H9 (cell line): ENCODE results near the gene PNMA8C. TPM values are rescaled to one million over a fixed set of nuclear protein-coding genes. Genes with fewer than 3 reads are reported as not detected.

Source experiments
- DNase-seq: peaks from one replicate; pipeline ENCODE4 v3.0.0-alpha.2; 2017
- H2AFZ ChIP-seq: one replicate; pipeline ENCODE4 v1.6.1; 2013; ENCODE audit warnings: mild to moderate bottlenecking, low read length, control low read depth, moderate library complexity
- H2AK5ac ChIP-seq: 2 replicates; pipeline ENCODE4 v1.6.1; 2013; ENCODE audit warnings: low read length, control low read depth, mixed read lengths; ENCODE audit not compliant: insufficient read length
- H2BK120ac ChIP-seq: one replicate; pipeline ENCODE4 v1.6.1; 2013; ENCODE audit warnings: low read depth, mild to moderate bottlenecking, low read length, control low read depth, inconsistent platforms; ENCODE audit not compliant: poor library complexity, severe bottlenecking
- H2BK12ac ChIP-seq: 2 replicates; pipeline ENCODE4 v1.6.1; 2013; ENCODE audit warnings: low read length, control low read depth, mixed read lengths, low read depth; ENCODE audit not compliant: insufficient read length
- H2BK15ac ChIP-seq: 2 replicates; pipeline ENCODE4 v1.6.1; 2013; ENCODE audit warnings: low read depth, low read length, control low read depth
- H2BK20ac ChIP-seq: one replicate; pipeline ENCODE4 v1.6.1; 2013; ENCODE audit warnings: low read depth, mild to moderate bottlenecking, low read length, control low read depth, inconsistent platforms; ENCODE audit not compliant: poor library complexity, severe bottlenecking
- H2BK5ac ChIP-seq: 2 replicates; pipeline ENCODE4 v1.6.1; 2013; ENCODE audit warnings: low read length, control low read depth, mixed read lengths; ENCODE audit not compliant: insufficient read length
- H3K14ac ChIP-seq: 2 replicates; pipeline ENCODE4 v1.6.1; 2013; ENCODE audit warnings: low read length, control low read depth; ENCODE audit not compliant: insufficient read depth
- H3K18ac ChIP-seq: 2 replicates; pipeline ENCODE4 v1.6.1; 2013; ENCODE audit warnings: low read depth, mild to moderate bottlenecking, mixed read lengths, low read length, control low read depth; ENCODE audit not compliant: insufficient read length
- H3K23ac ChIP-seq: 2 replicates; pipeline ENCODE4 v1.6.1; 2013; ENCODE audit warnings: low read length, control low read depth, mixed read lengths, low read depth; ENCODE audit not compliant: insufficient read length
- H3K23me2 ChIP-seq: 2 replicates; pipeline ENCODE4 v1.6.1; 2013; ENCODE audit warnings: low read depth, mild to moderate bottlenecking, mixed read lengths, low read length, control low read depth; ENCODE audit not compliant: insufficient read length, poor library complexity, severe bottlenecking
- H3K27ac ChIP-seq: 2 replicates; pipeline ENCODE4 v1.5.1; 2013; ENCODE audit warnings: low read length, control low read depth, mixed read lengths, low read depth; ENCODE audit not compliant: insufficient read length
- H3K27me3 ChIP-seq: 2 replicates; pipeline ENCODE4 v1.6.1; 2013; ENCODE audit warnings: low read length, control low read depth, inconsistent platforms; ENCODE audit not compliant: insufficient read depth
- H3K4ac ChIP-seq: 2 replicates; pipeline ENCODE4 v1.6.1; 2013; ENCODE audit warnings: low read depth, mild to moderate bottlenecking, control low read depth, inconsistent platforms, low read length, moderate library complexity
- H3K4me1 ChIP-seq: 2 replicates; pipeline ENCODE4 v1.6.1; 2013; ENCODE audit warnings: low read length, control low read depth, inconsistent platforms; ENCODE audit not compliant: insufficient read depth
- H3K4me2 ChIP-seq: 2 replicates; pipeline ENCODE4 v1.6.1; 2013; ENCODE audit warnings: low read length, control low read depth, mixed read lengths; ENCODE audit not compliant: insufficient read length, insufficient read depth
- H3K56ac ChIP-seq: 2 replicates; pipeline ENCODE4 v1.6.1; 2013; ENCODE audit warnings: low read depth, mild to moderate bottlenecking, mixed read lengths, low read length, control low read depth; ENCODE audit not compliant: insufficient read length
- H3K79me1 ChIP-seq: 2 replicates; pipeline ENCODE4 v1.6.1; 2013; ENCODE audit warnings: low read depth, mild to moderate bottlenecking, moderate library complexity, low read length, control low read depth, inconsistent platforms; ENCODE audit not compliant: insufficient read depth, poor library complexity, severe bottlenecking
- H3K79me2 ChIP-seq: 2 replicates; pipeline ENCODE4 v1.6.1; 2013; ENCODE audit warnings: low read length, control low read depth, inconsistent platforms; ENCODE audit not compliant: insufficient read depth
- H3K9ac ChIP-seq: 2 replicates; pipeline ENCODE4 v1.6.1; 2013; ENCODE audit warnings: low read length, control low read depth, mixed read lengths; ENCODE audit not compliant: insufficient read length; ENCODE audit errors: extremely low read depth
- H3K9me3 ChIP-seq: one replicate; pipeline ENCODE4 v1.6.1; 2013; ENCODE audit warnings: low read depth, low read length, inconsistent platforms; ENCODE audit not compliant: control insufficient read depth
- H3T11ph ChIP-seq: one replicate; pipeline ENCODE4 v1.6.1; 2013; ENCODE audit warnings: mild to moderate bottlenecking, low read length, control low read depth, inconsistent platforms
- H4K20me1 ChIP-seq: one replicate; pipeline ENCODE4 v1.6.1; 2013; ENCODE audit not compliant: control insufficient read depth, insufficient read length, insufficient read depth
- H4K5ac ChIP-seq: 2 replicates; pipeline ENCODE4 v1.6.1; 2013; ENCODE audit warnings: low read depth, mild to moderate bottlenecking, mixed read lengths, low read length, control low read depth; ENCODE audit not compliant: insufficient read length
- H4K8ac ChIP-seq: replicated peaks from 2 replicates; pipeline ENCODE4 v1.6.1; 2013; ENCODE audit warnings: low read length, control low read depth, mixed read lengths, low read depth; ENCODE audit not compliant: insufficient read length
- H4K91ac ChIP-seq: 2 replicates; pipeline ENCODE4 v1.6.1; 2013; ENCODE audit warnings: low read depth, mild to moderate bottlenecking, moderate library complexity, mixed read lengths, low read length, control low read depth; ENCODE audit not compliant: insufficient read length
- H3K27ac Mint-ChIP-seq, 3 experiments: 2 replicates in 2 of 3; 3 replicates in 1 of 3; pipeline ENCODE4 v1.8.0; 2020 to 2021; ENCODE audit warnings: mixed read lengths in 3 of 3, mild to moderate bottlenecking in 1 of 3, moderate library complexity in 1 of 3
- H3K27me3 Mint-ChIP-seq: 2 replicates; pipeline ENCODE4 v1.8.0; 2021; ENCODE audit warnings: low read depth, mild to moderate bottlenecking, moderate library complexity, mixed read lengths
- H3K36me3 Mint-ChIP-seq, 3 experiments: 2 replicates in 2 of 3; 3 replicates in 1 of 3; pipeline ENCODE4 v1.8.0; 2020 to 2021; ENCODE audit warnings: low read depth in 3 of 3, mixed read lengths in 3 of 3; ENCODE audit not compliant: insufficient read depth in 1 of 3
- H3K4me1 Mint-ChIP-seq, 2 experiments: 2 replicates each; pipeline ENCODE4 v1.8.0; 2020; ENCODE audit warnings: mixed read lengths in 2 of 2
- H3K4me3 Mint-ChIP-seq, 2 experiments: 2 replicates in 1 of 2; 3 replicates in 1 of 2; pipeline ENCODE4 v1.8.0; 2020 to 2021; ENCODE audit warnings: mild to moderate bottlenecking in 2 of 2, mixed read lengths in 2 of 2, moderate library complexity in 1 of 2
- H3K9me3 Mint-ChIP-seq, 2 experiments: 2 replicates in 1 of 2; 3 replicates in 1 of 2; pipeline ENCODE4 v1.8.0; 2020; ENCODE audit warnings: mild to moderate bottlenecking in 2 of 2, mixed read lengths in 2 of 2, moderate library complexity in 1 of 2
- WGBS: extraction: QIAGEN DNeasy Blood & Tissue Kit; methylation state at CpG from one replicate; pipeline ENCODE4 v1.1.7; 2013; ENCODE audit warnings: missing lambda C conversion rate, low lambda C conversion rate, mixed read lengths; ENCODE audit not compliant: insufficient read length; ENCODE audit errors: extremely low coverage; 5-methylcytosine and 5-hydroxymethylcytosine counted together
- total RNA-seq: library from RNA; stranded (reverse); gene quantifications from 2 replicates; pipeline ENCODE4 v1.2.1, GENCODE V29; 2021
- TF ChIP-seq, protein P1 (sequence below): fragments of 200-600 bp; sonication (generic); conservative IDR thresholded peaks from 3 replicates; pipeline ENCODE4 v1.8.0; 2021; ENCODE audit warnings: antibody characterized with exemption, mild to moderate bottlenecking

The PNMA8C gene
- total RNA-seq, 1 experiment from 2014 or later: 1.8 TPM

DNA sequence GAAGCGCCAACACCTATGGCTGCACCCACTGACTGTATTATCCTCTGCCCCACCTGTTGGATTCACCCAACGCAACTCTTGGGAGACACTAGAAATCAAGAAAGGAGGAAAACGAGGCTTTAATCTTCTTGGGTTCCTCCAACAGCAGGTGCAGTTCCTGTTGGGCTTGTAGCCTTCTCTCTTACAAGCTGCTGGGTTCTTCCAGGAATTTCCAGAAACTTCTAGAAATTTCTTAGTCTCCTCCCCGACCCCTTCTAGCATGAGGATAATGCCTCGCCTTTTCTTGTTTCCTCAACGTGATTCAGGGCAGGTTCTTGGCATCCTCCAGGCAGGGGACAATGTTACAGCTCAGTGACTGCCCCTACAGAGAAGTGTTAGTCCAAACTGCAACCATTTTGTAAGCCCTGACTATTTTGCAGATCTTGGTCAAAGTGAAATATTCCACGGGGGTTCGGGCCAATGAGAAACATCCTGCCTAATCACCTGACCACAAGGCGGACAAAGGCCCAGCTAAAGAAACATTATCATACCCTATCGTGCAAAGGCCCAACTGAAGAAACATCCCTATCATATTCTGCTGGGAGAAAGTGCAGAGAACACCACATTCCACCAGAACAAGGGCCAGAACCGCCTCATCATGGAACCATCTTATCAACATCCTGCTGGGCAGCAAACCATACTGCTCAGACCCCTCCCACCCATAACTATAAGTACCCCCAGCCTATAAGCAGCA, 43.2 kb upstream of the PNMA8C start:
- H3K23me2 ChIP-seq: peaks cover 6% of the 10 kb centered on the region
- no peak overlapping the region for H2AFZ ChIP-seq
- WGBS: no CpG with 5 or more reads among the region's 11 CpGs

More for the DNA sequence above, 43.2 kb upstream of the PNMA8C start:
- Mint-ChIP-seq H3K27me3 (peaks cover 12% of the 10 kb centered on the region), H3K4me1 (peaks cover 3 to 13% of the 10 kb centered on the region in 2 experiments; a peak in 3 of 4 replicates), H3K27ac (no peak overlapping the region), H3K4me3 (peak overlapping the region; percentile 72 to 80), H3K36me3 (peaks cover 24 to 34% (median 32%) of the 10 kb centered on the region in 3 experiments), H3K9me3 (no peaks in the 10 kb centered on the region)
- H3K4me1 ChIP-seq: no peaks in the 10 kb centered on the region
- no peak overlapping the region for H3K14ac ChIP-seq
- H3K27ac ChIP-seq: no peak overlapping the region
- H3K18ac ChIP-seq: no peak overlapping the region
- no peak overlapping the region for H3K9ac ChIP-seq
- no peak overlapping the region for H4K5ac ChIP-seq
- H3K79me2 ChIP-seq: no peaks in the 10 kb centered on the region
- H2BK20ac ChIP-seq: no peak overlapping the region
- H3K56ac ChIP-seq: no peak overlapping the region
- H3K4me2 ChIP-seq: peak overlapping the region; percentile 60
- DNase-seq: no peak
- no peak overlapping the region for H2BK120ac ChIP-seq
- H3K27me3 ChIP-seq: no peaks in the 10 kb centered on the region
- H2BK15ac ChIP-seq: no peak overlapping the region
- H2BK12ac ChIP-seq: no peak overlapping the region
- H3K23ac ChIP-seq: no peak overlapping the region
- no peaks in the 10 kb centered on the region for H4K20me1 ChIP-seq
- H2BK5ac ChIP-seq: no peak overlapping the region
- no peaks in the 10 kb centered on the region for H3K9me3 ChIP-seq
- H3K79me1 ChIP-seq: peaks cover 5% of the 10 kb centered on the region
- no peak overlapping the region for H3K4ac ChIP-seq
- TF ChIP-seq, protein P1, sequence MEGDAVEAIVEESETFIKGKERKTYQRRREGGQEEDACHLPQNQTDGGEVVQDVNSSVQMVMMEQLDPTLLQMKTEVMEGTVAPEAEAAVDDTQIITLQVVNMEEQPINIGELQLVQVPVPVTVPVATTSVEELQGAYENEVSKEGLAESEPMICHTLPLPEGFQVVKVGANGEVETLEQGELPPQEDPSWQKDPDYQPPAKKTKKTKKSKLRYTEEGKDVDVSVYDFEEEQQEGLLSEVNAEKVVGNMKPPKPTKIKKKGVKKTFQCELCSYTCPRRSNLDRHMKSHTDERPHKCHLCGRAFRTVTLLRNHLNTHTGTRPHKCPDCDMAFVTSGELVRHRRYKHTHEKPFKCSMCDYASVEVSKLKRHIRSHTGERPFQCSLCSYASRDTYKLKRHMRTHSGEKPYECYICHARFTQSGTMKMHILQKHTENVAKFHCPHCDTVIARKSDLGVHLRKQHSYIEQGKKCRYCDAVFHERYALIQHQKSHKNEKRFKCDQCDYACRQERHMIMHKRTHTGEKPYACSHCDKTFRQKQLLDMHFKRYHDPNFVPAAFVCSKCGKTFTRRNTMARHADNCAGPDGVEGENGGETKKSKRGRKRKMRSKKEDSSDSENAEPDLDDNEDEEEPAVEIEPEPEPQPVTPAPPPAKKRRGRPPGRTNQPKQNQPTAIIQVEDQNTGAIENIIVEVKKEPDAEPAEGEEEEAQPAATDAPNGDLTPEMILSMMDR: no peak
- no peak overlapping the region for H2AK5ac ChIP-seq
- H3T11ph ChIP-seq: no peak overlapping the region
- H4K8ac ChIP-seq: no peak overlapping the region
- no peak overlapping the region for H4K91ac ChIP-seq
